ENCODE results near the gene MDP1. TPM values are rescaled to one million over a fixed set of nuclear protein-coding genes. Genes with fewer than 3 reads are reported as not detected.

MDP1 gene
- total RNA-seq, 1 experiment from 2014 or later, result 8.9 TPM

DNA sequence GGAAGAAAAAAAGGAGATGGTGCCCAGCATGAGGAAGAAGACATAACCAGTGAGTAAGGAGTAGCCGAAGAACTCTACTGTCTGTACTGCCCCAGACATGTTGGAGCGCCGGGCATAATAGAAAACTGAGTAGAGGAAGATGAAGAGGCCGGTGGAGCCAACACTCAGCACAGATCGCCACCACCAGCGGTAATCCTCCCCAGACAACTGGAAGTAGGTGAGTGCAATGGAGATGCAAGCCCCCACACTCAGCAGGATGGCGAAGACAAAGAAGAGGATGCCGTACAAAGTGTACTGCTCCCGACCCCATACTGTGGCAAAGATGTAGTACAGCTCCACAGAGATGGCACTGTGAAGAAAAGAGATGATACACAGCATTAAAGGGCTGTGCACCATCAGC, 26.4 kb downstream of the MDP1 start:
- intact Hi-C loops (cut with micrococcal nuclease; ENCODE audit: unreplicated experiment) (no loop called here), in situ Hi-C loops (cut with HindIII; ENCODE audit: low pct_unique_long_range_greater_than_20kb, low sequenced_read_pairs) (no loop called here)
- peaks cover 10% of the 10 kb centered on the region; the same call in 1 of the 2 replicates for H3K4me1 ChIP-seq (ENCODE audit: control insufficient read depth, insufficient read depth, low read length)
- no TSS peak for BruUV-seq (replicated peaks)
- H3K36me3 ChIP-seq (ENCODE audit: control insufficient read depth, insufficient read depth, low read length), result peaks cover 2% of the 10 kb centered on the region; the same call in 1 of the 2 replicates
- no peak for TF ChIP-seq SIN3A (IDR thresholded peaks at IDR 0.05; ENCODE audit: borderline replicate concordance, insufficient read depth, low read depth, low read length)
- no peak for TF ChIP-seq TCF7L2 (IDR thresholded peaks at IDR 0.05; ENCODE audit: low read depth, low read length)
- TF ChIP-seq, protein P1, sequence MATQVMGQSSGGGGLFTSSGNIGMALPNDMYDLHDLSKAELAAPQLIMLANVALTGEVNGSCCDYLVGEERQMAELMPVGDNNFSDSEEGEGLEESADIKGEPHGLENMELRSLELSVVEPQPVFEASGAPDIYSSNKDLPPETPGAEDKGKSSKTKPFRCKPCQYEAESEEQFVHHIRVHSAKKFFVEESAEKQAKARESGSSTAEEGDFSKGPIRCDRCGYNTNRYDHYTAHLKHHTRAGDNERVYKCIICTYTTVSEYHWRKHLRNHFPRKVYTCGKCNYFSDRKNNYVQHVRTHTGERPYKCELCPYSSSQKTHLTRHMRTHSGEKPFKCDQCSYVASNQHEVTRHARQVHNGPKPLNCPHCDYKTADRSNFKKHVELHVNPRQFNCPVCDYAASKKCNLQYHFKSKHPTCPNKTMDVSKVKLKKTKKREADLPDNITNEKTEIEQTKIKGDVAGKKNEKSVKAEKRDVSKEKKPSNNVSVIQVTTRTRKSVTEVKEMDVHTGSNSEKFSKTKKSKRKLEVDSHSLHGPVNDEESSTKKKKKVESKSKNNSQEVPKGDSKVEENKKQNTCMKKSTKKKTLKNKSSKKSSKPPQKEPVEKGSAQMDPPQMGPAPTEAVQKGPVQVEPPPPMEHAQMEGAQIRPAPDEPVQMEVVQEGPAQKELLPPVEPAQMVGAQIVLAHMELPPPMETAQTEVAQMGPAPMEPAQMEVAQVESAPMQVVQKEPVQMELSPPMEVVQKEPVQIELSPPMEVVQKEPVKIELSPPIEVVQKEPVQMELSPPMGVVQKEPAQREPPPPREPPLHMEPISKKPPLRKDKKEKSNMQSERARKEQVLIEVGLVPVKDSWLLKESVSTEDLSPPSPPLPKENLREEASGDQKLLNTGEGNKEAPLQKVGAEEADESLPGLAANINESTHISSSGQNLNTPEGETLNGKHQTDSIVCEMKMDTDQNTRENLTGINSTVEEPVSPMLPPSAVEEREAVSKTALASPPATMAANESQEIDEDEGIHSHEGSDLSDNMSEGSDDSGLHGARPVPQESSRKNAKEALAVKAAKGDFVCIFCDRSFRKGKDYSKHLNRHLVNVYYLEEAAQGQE (IDR thresholded peaks at IDR 0.05; ENCODE audit: insufficient read depth in 1 of 2, low read depth in 2 of 2, low read length in 1 of 2), result no peak
- TF ChIP-seq, protein P2, sequence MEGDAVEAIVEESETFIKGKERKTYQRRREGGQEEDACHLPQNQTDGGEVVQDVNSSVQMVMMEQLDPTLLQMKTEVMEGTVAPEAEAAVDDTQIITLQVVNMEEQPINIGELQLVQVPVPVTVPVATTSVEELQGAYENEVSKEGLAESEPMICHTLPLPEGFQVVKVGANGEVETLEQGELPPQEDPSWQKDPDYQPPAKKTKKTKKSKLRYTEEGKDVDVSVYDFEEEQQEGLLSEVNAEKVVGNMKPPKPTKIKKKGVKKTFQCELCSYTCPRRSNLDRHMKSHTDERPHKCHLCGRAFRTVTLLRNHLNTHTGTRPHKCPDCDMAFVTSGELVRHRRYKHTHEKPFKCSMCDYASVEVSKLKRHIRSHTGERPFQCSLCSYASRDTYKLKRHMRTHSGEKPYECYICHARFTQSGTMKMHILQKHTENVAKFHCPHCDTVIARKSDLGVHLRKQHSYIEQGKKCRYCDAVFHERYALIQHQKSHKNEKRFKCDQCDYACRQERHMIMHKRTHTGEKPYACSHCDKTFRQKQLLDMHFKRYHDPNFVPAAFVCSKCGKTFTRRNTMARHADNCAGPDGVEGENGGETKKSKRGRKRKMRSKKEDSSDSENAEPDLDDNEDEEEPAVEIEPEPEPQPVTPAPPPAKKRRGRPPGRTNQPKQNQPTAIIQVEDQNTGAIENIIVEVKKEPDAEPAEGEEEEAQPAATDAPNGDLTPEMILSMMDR (IDR thresholded peaks at IDR 0.05), result no peak
- no peak for TF ChIP-seq POLR2AphosphoS5 (IDR thresholded peaks at IDR 0.05; ENCODE audit: low read depth, low read length)
- ChIA-PET CTCF (no interaction called here), POLR2A (interaction anchor here (1.0 kb wide), 1 partner anchor 53 kb away, joined by 6 read pairs; the partner anchor contains the start of gene TINF2)
- no peak for DNase-seq (ENCODE audit: low read depth, low spot score)
- H3K4me3 ChIP-seq (ENCODE audit: low read depth in 2 of 2, low read length in 2 of 2), result no peak overlapping the region; a peak in 2 of 4 replicates
- peak overlapping the region; percentile 83; the same call in 1 of the 2 replicates for H3K27ac ChIP-seq (ENCODE audit: low read length)
- no peak for ATAC-seq
- no peaks in the 10 kb centered on the region for H3K9me3 ChIP-seq (ENCODE audit: control insufficient read depth, insufficient read depth, low read depth, low read length)
- no peaks in the 10 kb centered on the region for H3K27me3 ChIP-seq (ENCODE audit: control insufficient read depth, insufficient read depth, low read length)

DNA sequence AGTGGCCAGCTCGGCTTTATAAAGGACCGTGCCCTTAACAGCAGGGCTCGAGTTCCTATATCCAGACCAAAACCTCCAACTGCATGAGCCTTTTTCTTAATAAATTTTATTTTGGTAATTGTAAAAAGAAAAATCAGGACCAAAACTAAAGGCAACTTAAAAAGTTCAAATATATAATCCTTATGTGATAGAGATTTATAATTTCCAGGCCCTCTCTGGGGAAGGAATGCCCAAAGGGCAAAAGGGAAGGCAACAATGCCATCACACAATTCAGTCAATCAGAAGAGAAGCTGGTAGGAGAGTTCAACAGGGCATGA, 26.8 kb downstream of the MDP1 start:
- Histone ChIP-seq H3K27ac (ENCODE audit: low read length) (peak overlapping the region; percentile 83), H3K27me3 (ENCODE audit: control insufficient read depth, insufficient read depth, low read length) (no peaks in the 10 kb centered on the region), H3K4me3 (ENCODE audit: low read depth in 2 of 2, low read length in 2 of 2) (peak overlapping the region; percentile 81 to 82), H3K4me1 (ENCODE audit: control insufficient read depth, insufficient read depth, low read length) (peaks cover 10% of the 10 kb centered on the region; the same call in 1 of the 2 replicates), H3K9me3 (ENCODE audit: control insufficient read depth, insufficient read depth, low read depth, low read length) (no peaks in the 10 kb centered on the region), H3K36me3 (ENCODE audit: control insufficient read depth, insufficient read depth, low read length) (peaks cover 2% of the 10 kb centered on the region; the same call in 1 of the 2 replicates)
- DNase-seq (ENCODE audit: low read depth, low spot score) (no peak), ATAC-seq (no peak)
- POLR2A ChIA-PET, result interaction anchor here (1.0 kb wide), 1 partner anchor 53 kb away, joined by 6 read pairs; the partner anchor contains the start of gene TINF2
- in situ Hi-C loops (cut with HindIII; ENCODE audit: low pct_unique_long_range_greater_than_20kb, low sequenced_read_pairs), result no loop called here
- CTCF ChIA-PET, result no interaction called here
- TF ChIP-seq, protein P1 (IDR thresholded peaks at IDR 0.05; ENCODE audit: insufficient read depth in 1 of 2, low read depth in 2 of 2, low read length in 1 of 2), result no peak
- TF ChIP-seq POLR2AphosphoS5 (IDR thresholded peaks at IDR 0.05; ENCODE audit: low read depth, low read length) (no peak), SIN3A (IDR thresholded peaks at IDR 0.05; ENCODE audit: borderline replicate concordance, insufficient read depth, low read depth, low read length) (no peak), TCF7L2 (IDR thresholded peaks at IDR 0.05; ENCODE audit: low read depth, low read length) (no peak)
- TF ChIP-seq, protein P2 (IDR thresholded peaks at IDR 0.05), result no peak
- intact Hi-C loops (cut with micrococcal nuclease; ENCODE audit: unreplicated experiment), result no loop called here
- TSS peak; percentile 83 for BruUV-seq (replicated peaks)

Measured in Panc1 (cell line).